Measurements from ENCODE around the gene ANKH. TPM values are rescaled to one million over a fixed set of nuclear protein-coding genes. Genes with fewer than 3 reads are reported as not detected.

The ANKH gene
- total and polyA plus RNA-seq, 2 experiments from 2014 or later, result 27.6 to 29.9 TPM

GRCh38 chr5:14671414-14671813 lies 200.2 kb downstream of the ANKH start:
- Histone ChIP-seq H3K36me3 (replicated peaks; ENCODE audit: insufficient read depth, low read depth) (no peaks in the 10 kb centered on the region), H3K9me2 (replicated peaks; ENCODE audit: insufficient read depth) (no peaks in the 10 kb centered on the region), H3K4me3 (no peak overlapping the region), H2AFZ (no peak overlapping the region), H3K27me3 (no peaks in the 10 kb centered on the region), H3K27ac (no peak overlapping the region), H3K4me2 (no peak overlapping the region), H3K9me3 (ENCODE audit: low read depth) (no peaks in the 10 kb centered on the region), H3K4me1 (ENCODE audit: insufficient read depth) (peaks cover 16% of the 10 kb centered on the region), H4K20me1 (ENCODE audit: insufficient read depth, poor library complexity, severe bottlenecking) (peaks cover 62% of the 10 kb centered on the region), H3K79me2 (peaks cover 100% of the 10 kb centered on the region)
- TF ChIP-seq EZH2phosphoT487 (IDR thresholded peaks at IDR 0.05; ENCODE audit: low read depth, severe bottlenecking, unreplicated experiment) (no peak), CTCF (IDR thresholded peaks at IDR 0.05; ENCODE audit: poor library complexity) (no peak), EZH2 (IDR thresholded peaks at IDR 0.05; ENCODE audit: borderline replicate concordance) (no peak)
- 78% methylated on average over 2 of the region's 2 CpGs for WGBS (ENCODE audit: low lambda C conversion rate, missing lambda C conversion rate)
- no peak for DNase-seq (ENCODE audit: low spot score)

- no peak overlapping the region for H3K4me3 ChIP-seq
- H3K27me3 ChIP-seq, result no peaks in the 10 kb centered on the region
- H3K36me3 ChIP-seq (replicated peaks; ENCODE audit: insufficient read depth, low read depth), result no peaks in the 10 kb centered on the region
- H3K4me1 ChIP-seq (ENCODE audit: insufficient read depth), result peaks cover 27% of the 10 kb centered on the region
- H3K4me2 ChIP-seq, result no peak overlapping the region
- DNase-seq (ENCODE audit: low spot score), result no peak
- no peak overlapping the region for H3K27ac ChIP-seq
- H4K20me1 ChIP-seq (ENCODE audit: insufficient read depth, poor library complexity, severe bottlenecking), result peaks cover 66% of the 10 kb centered on the region
- H2AFZ ChIP-seq, result no peak overlapping the region
- TF ChIP-seq CTCF (IDR thresholded peaks at IDR 0.05; ENCODE audit: poor library complexity) (no peak), EZH2phosphoT487 (IDR thresholded peaks at IDR 0.05; ENCODE audit: low read depth, severe bottlenecking, unreplicated experiment) (no peak), EZH2 (IDR thresholded peaks at IDR 0.05; ENCODE audit: borderline replicate concordance) (no peak)
- no peaks in the 10 kb centered on the region for H3K9me3 ChIP-seq (ENCODE audit: low read depth)
- H3K79me2 ChIP-seq, result peaks cover 99% of the 10 kb centered on the region
- 70% methylated on average over 1 of the region's 1 CpG for WGBS (ENCODE audit: low lambda C conversion rate, missing lambda C conversion rate)
- H3K9me2 ChIP-seq (replicated peaks; ENCODE audit: insufficient read depth), result no peaks in the 10 kb centered on the region
Observed at GRCh38 chr5:14669975-14670374, 201.6 kb downstream of the ANKH start.

DNA sequence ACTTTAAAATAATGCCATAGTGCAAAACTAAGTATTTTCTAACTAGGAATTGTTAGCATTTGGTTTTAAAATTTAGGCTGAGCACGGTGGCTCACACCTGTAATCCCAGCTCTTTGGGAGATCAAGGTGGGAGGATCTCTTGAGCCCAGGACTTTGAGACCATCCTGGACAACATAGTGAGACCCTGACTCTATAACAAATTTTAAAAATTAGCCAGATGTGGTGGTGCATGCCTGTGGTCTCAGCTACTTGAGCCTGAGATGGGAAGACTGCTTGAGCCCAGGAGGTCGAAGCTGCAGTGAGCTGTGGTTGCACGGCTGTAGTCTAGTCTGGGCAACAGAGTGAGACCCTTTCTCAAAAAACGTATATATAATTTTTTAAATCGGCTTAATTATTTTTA lies 202.2 kb downstream of the ANKH start:
- Histone ChIP-seq H4K20me1 (ENCODE audit: insufficient read depth, poor library complexity, severe bottlenecking) (peaks cover 61% of the 10 kb centered on the region), H3K36me3 (replicated peaks; ENCODE audit: insufficient read depth, low read depth) (no peaks in the 10 kb centered on the region), H2AFZ (no peak overlapping the region), H3K4me1 (ENCODE audit: insufficient read depth) (peaks cover 27% of the 10 kb centered on the region), H3K4me3 (no peak overlapping the region), H3K9me2 (replicated peaks; ENCODE audit: insufficient read depth) (no peaks in the 10 kb centered on the region), H3K27me3 (no peaks in the 10 kb centered on the region), H3K9me3 (ENCODE audit: low read depth) (no peaks in the 10 kb centered on the region), H3K27ac (no peak overlapping the region), H3K4me2 (no peak overlapping the region), H3K79me2 (peaks cover 94% of the 10 kb centered on the region)
- WGBS (ENCODE audit: low lambda C conversion rate, missing lambda C conversion rate), result 96% methylated on average over 5 of the region's 5 CpGs
- DNase-seq (ENCODE audit: low spot score), result no peak
- TF ChIP-seq EZH2phosphoT487 (IDR thresholded peaks at IDR 0.05; ENCODE audit: low read depth, severe bottlenecking, unreplicated experiment), result no peak
- no peak for TF ChIP-seq EZH2 (IDR thresholded peaks at IDR 0.05; ENCODE audit: borderline replicate concordance)
- no peak for TF ChIP-seq CTCF (IDR thresholded peaks at IDR 0.05; ENCODE audit: poor library complexity)

- 79% methylated on average over 5 of the region's 5 CpGs for WGBS (ENCODE audit: low lambda C conversion rate, missing lambda C conversion rate)
- Histone ChIP-seq H3K79me2 (peaks cover 81% of the 10 kb centered on the region), H3K4me3 (no peak overlapping the region), H3K27me3 (no peaks in the 10 kb centered on the region), H3K4me1 (ENCODE audit: insufficient read depth) (peaks cover 27% of the 10 kb centered on the region), H3K36me3 (replicated peaks; ENCODE audit: insufficient read depth, low read depth) (no peaks in the 10 kb centered on the region), H3K9me3 (ENCODE audit: low read depth) (no peaks in the 10 kb centered on the region), H2AFZ (no peak overlapping the region), H3K4me2 (peak overlapping the region; percentile 16), H4K20me1 (ENCODE audit: insufficient read depth, poor library complexity, severe bottlenecking) (peaks cover 61% of the 10 kb centered on the region), H3K27ac (peak overlapping the region; percentile 47), H3K9me2 (replicated peaks; ENCODE audit: insufficient read depth) (no peaks in the 10 kb centered on the region)
- TF ChIP-seq EZH2 (IDR thresholded peaks at IDR 0.05; ENCODE audit: borderline replicate concordance) (no peak), CTCF (IDR thresholded peaks at IDR 0.05; ENCODE audit: poor library complexity) (no peak), EZH2phosphoT487 (IDR thresholded peaks at IDR 0.05; ENCODE audit: low read depth, severe bottlenecking, unreplicated experiment) (no peak)
- no peak for DNase-seq (ENCODE audit: low spot score)
Observed at GRCh38 chr5:14668181-14668591, 203.4 kb downstream of the ANKH start.
